HG02973 (cell line): Measurements from ENCODE around the gene CHST2.
A peak's percentile ranks its signal among the peaks of the same experiment; 100 is the strongest.

ENCODE experiments used
- ATAC-seq: cut with Tn5 transposase; IDR thresholded peaks from one replicate; pipeline ENCODE4 v1.9.1; 2021; ENCODE audit warnings: moderate library complexity; ENCODE audit not compliant: unreplicated experiment

The CHST2 gene

GRCh38 chr3:143098032-143098764 is 21.4 kb upstream of the CHST2 start:
- ATAC-seq = no peak

GRCh38 chr3:143099210-143099609 is 20.4 kb upstream of the CHST2 start:
- ATAC-seq = no peak

GRCh38 chr3:143099690-143100089 is 19.9 kb upstream of the CHST2 start:
- ATAC-seq = no peak

GRCh38 chr3:143100451-143100850 is 19.1 kb upstream of the CHST2 start:
- ATAC-seq = no peak

GRCh38 chr3:143101792-143102381 is 17.7 kb upstream of the CHST2 start:
- no peak for ATAC-seq

- no peak for ATAC-seq
Observed at GRCh38 chr3:143103652-143104051, 15.9 kb upstream of the CHST2 start.

GRCh38 chr3:143105170-143105569 is 14.4 kb upstream of the CHST2 start:
- no peak for ATAC-seq

GRCh38 chr3:143109861-143110260 is 9.7 kb upstream of the CHST2 start:
- no peak for ATAC-seq

GRCh38 chr3:143110371-143110770 is 9.2 kb upstream of the CHST2 start:
- ATAC-seq = no peak

GRCh38 chr3:143118630-143119008 is 952 bp upstream of the CHST2 start:
- ATAC-seq = no peak

- peak; percentile 7 for ATAC-seq
Observed at GRCh38 chr3:143119974-143120715, 574 bp downstream of the CHST2 start.

GRCh38 chr3:143120716-143121240 is 1.2 kb downstream of the CHST2 start:
- peak; percentile 28 for ATAC-seq

GRCh38 chr3:143121241-143122088 is 1.9 kb downstream of the CHST2 start:
- ATAC-seq = peak; percentile 19

GRCh38 chr3:143122089-143122430 is 2.5 kb downstream of the CHST2 start:
- ATAC-seq = no peak

- no peak for ATAC-seq
Observed at GRCh38 chr3:143122608-143123352, 3.2 kb downstream of the CHST2 start.

GRCh38 chr3:143123353-143123984 is 3.9 kb downstream of the CHST2 start:
- ATAC-seq = no peak

- ATAC-seq = no peak
Observed at GRCh38 chr3:143124601-143125520, 5.3 kb downstream of the CHST2 start.

- no peak for ATAC-seq
Observed at GRCh38 chr3:143127801-143128200, 8.2 kb downstream of the CHST2 start.
